Skeletal muscle satellite cell (primary cell): ENCODE data around the gene WDR81.

Source experiments
- H3K27me3 ChIP-seq: 2 replicates; pipeline ENCODE4 v1.7.0; 2013; ENCODE audit warnings: low read length; ENCODE audit not compliant: control insufficient read depth, insufficient read depth
- H3K36me3 ChIP-seq: 2 replicates; pipeline ENCODE4 v1.7.0; 2013; ENCODE audit warnings: mild to moderate bottlenecking, control low read depth, low read length; ENCODE audit not compliant: insufficient read depth
- H3K4me1 ChIP-seq: 2 replicates; pipeline ENCODE4 v1.7.0; 2013; ENCODE audit warnings: low read length; ENCODE audit not compliant: control insufficient read depth, insufficient read depth
- H3K4me2 ChIP-seq: 2 replicates; pipeline ENCODE4 v1.7.0; 2013; ENCODE audit warnings: mild to moderate bottlenecking, low read length
- H3K4me3 ChIP-seq: 2 replicates; pipeline ENCODE4 v1.7.0; 2013; ENCODE audit warnings: low read length
- H3K9ac ChIP-seq: 2 replicates; pipeline ENCODE4 v1.7.0; 2013; ENCODE audit warnings: mild to moderate bottlenecking, low read depth, low read length, moderate library complexity
- H3K9me3 ChIP-seq: replicated peaks from 2 replicates; pipeline ENCODE4 v1.7.0; 2013; ENCODE audit warnings: mild to moderate bottlenecking, control low read depth, low read length

Gene WDR81

DNA sequence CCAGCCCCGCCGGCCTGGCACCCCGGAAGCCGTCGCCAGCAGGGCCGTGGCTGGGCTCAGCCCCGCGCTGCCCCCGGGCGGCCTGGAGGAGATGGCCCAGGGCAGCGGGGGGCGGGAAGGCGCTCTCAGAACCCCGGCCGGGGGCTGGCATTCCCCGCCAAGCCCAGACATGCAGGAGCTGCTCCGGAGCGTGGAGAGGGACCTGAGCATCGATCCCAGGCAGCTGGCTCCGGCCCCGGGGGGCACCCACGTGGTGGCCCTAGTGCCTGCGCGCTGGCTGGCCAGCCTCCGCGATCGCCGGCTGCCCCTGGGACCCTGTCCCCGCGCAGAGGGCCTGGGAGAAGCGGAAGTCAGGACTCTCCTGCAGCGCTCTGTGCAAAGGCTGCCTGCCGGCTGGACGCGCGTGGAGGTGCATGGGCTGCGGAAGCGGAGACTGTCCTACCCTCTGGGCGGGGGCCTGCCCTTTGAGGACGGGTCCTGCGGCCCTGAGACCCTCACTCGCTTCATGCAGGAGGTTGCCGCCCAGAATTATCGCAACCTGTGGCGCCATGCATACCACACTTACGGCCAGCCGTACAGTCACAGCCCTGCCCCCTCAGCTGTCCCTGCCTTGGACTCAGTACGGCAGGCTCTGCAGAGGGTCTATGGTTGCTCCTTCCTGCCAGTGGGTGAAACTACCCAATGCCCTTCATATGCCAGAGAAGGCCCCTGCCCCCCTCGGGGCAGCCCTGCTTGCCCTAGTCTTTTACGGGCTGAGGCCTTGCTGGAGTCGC is 551 bp downstream of the WDR81 start:
- H3K36me3 ChIP-seq: peaks cover 26% of the 10 kb centered on the region
- peak overlapping the region; percentile 99 for H3K4me2 ChIP-seq
- H3K4me1 ChIP-seq: peaks cover 39% of the 10 kb centered on the region
- no peaks in the 10 kb centered on the region for H3K9me3 ChIP-seq
- no peaks in the 10 kb centered on the region for H3K27me3 ChIP-seq
- peak overlapping the region; percentile 79 for H3K4me3 ChIP-seq
- peak overlapping the region; percentile 85 for H3K9ac ChIP-seq

DNA sequence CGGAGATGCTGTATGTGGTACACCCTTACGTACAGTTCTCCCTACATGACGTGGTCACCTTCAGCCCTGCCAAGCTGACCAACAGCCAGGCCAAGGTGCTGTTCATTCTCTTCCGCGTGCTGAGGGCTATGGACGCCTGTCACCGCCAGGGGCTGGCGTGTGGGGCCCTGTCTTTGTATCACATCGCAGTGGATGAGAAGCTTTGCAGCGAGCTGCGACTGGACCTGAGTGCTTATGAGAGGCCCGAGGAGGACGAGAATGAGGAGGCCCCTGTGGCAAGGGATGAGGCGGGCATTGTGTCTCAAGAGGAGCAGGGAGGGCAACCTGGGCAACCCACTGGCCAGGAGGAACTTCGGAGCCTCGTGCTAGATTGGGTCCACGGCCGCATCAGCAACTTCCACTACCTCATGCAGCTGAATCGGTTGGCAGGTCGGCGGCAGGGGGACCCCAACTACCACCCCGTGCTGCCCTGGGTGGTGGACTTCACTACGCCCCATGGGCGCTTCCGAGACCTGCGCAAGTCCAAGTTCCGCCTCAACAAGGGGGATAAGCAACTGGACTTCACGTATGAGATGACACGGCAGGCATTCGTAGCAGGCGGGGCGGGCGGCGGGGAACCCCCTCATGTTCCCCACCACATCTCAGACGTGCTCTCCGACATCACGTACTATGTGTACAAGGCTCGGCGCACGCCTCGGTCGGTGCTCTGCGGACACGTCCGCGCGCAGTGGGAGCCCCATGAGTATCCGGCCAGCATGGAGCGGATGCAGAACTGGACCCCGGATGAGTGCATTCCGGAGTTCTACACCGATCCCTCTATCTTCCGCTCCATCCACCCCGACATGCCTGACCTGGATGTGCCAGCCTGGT is 1.4 kb downstream of the WDR81 start:
- Histone ChIP-seq H3K9ac (no peak overlapping the region), H3K4me1 (peaks cover 44% of the 10 kb centered on the region), H3K4me3 (peak overlapping the region; percentile 79)

DNA sequence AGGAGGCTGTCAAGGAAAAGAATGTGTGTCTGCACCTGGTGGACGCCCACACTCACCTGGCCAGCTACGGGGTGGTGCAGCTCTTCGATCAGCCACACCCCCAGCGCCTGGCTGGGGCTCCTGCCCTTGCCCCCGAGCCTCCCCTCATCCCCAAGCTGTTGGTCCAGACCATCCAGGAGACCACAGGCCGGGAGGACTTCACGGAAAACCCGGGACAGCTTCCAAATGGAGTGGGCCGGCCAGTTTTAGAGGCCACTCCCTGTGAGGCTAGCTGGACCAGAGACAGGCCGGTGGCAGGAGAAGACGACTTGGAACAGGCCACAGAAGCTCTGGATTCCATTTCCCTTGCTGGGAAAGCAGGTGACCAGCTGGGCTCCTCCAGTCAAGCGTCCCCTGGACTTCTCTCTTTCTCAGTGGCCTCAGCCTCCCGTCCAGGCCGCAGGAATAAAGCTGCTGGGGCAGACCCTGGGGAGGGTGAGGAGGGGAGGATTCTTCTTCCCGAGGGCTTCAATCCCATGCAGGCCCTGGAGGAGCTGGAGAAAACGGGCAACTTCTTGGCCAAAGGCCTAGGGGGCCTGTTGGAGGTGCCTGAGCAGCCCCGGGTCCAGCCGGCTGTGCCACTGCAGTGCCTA is 2.2 kb downstream of the WDR81 start:
- no peaks in the 10 kb centered on the region for H3K9me3 ChIP-seq
- H3K4me1 ChIP-seq: peaks cover 52% of the 10 kb centered on the region
- peak overlapping the region; percentile 99 for H3K4me2 ChIP-seq
- H3K9ac ChIP-seq: no peak overlapping the region
- H3K36me3 ChIP-seq: peaks cover 26% of the 10 kb centered on the region
- H3K4me3 ChIP-seq: no peak overlapping the region
- H3K27me3 ChIP-seq: no peaks in the 10 kb centered on the region

More for the DNA sequence above, 1.4 kb downstream of the WDR81 start:
- H3K27me3 ChIP-seq: no peaks in the 10 kb centered on the region
- no peaks in the 10 kb centered on the region for H3K9me3 ChIP-seq
- H3K36me3 ChIP-seq: peaks cover 26% of the 10 kb centered on the region
- peak overlapping the region; percentile 99 for H3K4me2 ChIP-seq

DNA sequence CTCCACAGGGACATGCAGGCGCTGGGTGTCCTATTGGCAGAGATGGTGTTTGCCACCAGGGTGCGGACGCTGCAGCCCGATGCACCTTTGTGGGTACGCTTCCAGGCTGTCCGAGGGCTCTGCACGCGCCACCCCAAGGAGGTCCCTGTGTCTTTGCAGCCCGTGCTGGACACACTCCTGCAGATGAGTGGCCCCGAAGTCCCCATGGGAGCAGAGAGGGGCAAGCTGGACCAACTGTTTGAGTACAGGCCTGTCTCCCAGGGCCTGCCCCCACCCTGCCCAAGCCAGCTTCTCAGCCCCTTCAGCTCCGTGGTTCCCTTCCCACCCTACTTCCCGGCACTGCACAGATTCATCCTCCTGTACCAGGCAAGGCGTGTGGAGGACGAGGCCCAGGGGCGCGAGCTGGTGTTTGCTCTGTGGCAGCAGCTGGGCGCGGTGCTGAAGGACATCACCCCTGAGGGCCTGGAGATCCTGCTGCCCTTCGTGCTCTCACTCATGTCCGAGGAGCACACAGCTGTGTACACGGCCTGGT is 2.8 kb downstream of the WDR81 start:
- H3K36me3 ChIP-seq: peaks cover 28% of the 10 kb centered on the region
- H3K9me3 ChIP-seq: no peaks in the 10 kb centered on the region
- peaks cover 52% of the 10 kb centered on the region for H3K4me1 ChIP-seq
- H3K27me3 ChIP-seq: no peaks in the 10 kb centered on the region
- H3K9ac ChIP-seq: no peak overlapping the region
- H3K4me2 ChIP-seq: no peak overlapping the region
- H3K4me3 ChIP-seq: no peak overlapping the region

DNA sequence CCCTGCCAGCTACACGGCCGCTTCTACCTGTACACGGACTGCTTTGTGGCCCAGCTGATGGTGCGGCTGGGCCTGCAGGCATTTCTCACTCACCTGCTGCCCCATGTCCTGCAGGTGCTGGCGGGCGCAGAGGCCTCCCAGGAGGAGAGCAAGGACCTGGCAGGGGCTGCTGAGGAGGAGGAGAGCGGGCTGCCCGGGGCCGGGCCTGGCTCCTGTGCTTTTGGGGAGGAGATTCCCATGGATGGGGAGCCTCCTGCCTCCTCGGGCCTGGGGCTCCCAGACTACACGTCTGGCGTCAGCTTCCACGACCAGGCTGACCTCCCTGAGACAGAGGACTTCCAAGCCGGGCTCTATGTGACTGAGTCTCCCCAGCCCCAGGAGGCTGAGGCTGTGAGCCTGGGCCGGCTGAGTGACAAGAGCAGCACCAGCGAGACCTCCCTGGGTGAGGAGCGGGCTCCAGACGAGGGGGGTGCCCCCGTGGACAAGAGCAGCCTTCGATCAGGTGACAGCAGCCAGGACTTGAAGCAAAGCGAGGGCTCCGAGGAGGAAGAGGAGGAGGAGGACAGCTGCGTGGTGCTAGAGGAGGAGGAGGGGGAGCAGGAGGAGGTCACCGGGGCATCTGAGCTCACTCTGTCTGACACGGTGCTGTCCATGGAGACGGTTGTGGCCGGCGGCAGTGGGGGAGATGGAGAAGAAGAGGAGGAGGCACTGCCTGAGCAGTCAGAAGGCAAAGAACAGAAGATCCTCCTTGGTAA is 3.5 kb downstream of the WDR81 start:
- H3K9ac ChIP-seq: no peak overlapping the region
- H3K27me3 ChIP-seq: no peaks in the 10 kb centered on the region
- H3K4me2 ChIP-seq: no peak overlapping the region
- peaks cover 49% of the 10 kb centered on the region for H3K4me1 ChIP-seq
- H3K4me3 ChIP-seq: no peak overlapping the region
- no peaks in the 10 kb centered on the region for H3K9me3 ChIP-seq
- H3K36me3 ChIP-seq: peaks cover 34% of the 10 kb centered on the region

DNA sequence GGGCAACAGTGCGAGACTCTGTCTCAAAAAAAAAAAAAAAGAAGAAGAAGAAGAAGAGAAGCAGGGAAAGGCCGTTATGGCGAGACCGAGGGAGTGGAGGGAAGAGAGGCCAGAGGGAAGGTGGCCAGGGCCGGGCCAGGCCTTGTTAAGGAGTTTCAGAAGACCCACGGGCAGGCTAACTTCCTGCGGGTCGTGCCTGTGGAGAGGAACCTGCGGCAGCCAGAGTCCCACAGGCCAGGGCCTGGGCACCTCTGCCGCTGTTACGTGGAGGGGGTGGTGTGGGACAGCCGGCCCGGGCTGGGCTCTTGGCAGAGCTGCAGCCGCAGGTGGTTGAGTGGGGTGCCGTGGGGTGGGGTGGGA is 5.4 kb downstream of the WDR81 start:
- Histone ChIP-seq H3K27me3 (no peaks in the 10 kb centered on the region), H3K4me3 (peak overlapping the region; percentile 41), H3K4me1 (peaks cover 37% of the 10 kb centered on the region), H3K4me2 (peak overlapping the region; percentile 70), H3K9ac (peak overlapping the region; percentile 37), H3K9me3 (no peaks in the 10 kb centered on the region), H3K36me3 (peaks cover 41% of the 10 kb centered on the region)

DNA sequence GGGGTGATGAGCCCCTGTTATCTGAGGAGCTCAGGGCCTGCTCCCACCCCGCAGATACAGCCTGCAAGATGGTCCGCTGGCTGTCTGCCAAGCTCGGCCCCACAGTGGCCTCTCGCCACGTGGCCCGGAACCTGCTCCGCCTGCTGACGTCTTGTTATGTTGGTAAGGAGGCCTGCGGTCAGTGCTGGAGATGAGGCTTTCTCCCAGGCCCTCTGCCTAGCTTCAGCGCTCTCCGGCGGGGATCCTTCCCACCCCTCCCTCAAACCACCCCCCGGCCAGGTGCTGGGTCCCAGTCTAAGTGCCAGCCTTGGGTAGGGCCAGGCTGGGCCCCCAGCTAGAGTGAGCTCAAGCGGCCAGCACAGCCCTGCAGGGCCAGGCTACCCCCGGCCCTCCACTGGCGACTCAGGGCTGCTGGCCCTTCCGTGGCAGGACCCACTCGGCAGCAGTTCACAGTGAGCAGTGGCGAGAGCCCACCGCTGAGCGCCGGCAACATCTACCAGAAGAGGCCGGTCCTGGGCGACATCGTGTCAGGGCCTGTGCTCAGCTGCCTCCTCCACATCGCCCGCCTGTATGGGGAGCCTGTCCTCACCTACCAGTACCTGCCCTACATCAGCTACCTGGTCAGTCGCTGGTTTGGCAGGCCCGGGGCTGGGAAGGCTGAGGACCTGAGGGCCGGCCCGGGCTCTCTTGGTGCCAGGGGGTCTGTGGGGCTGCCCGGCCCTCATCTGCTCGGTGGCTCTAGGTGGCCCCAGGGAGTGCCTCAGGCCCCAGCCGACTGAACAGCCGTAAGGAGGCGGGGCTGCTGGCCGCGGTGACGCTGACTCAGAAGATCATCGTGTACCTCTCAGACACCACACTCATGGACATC is 6.1 kb downstream of the WDR81 start:
- no peaks in the 10 kb centered on the region for H3K27me3 ChIP-seq
- H3K4me1 ChIP-seq: peaks cover 31% of the 10 kb centered on the region
- H3K9me3 ChIP-seq: no peaks in the 10 kb centered on the region
- peak overlapping the region; percentile 70 for H3K4me2 ChIP-seq
- H3K9ac ChIP-seq: peak overlapping the region; percentile 89
- H3K4me3 ChIP-seq: peak overlapping the region; percentile 55
- H3K36me3 ChIP-seq: peaks cover 41% of the 10 kb centered on the region

DNA sequence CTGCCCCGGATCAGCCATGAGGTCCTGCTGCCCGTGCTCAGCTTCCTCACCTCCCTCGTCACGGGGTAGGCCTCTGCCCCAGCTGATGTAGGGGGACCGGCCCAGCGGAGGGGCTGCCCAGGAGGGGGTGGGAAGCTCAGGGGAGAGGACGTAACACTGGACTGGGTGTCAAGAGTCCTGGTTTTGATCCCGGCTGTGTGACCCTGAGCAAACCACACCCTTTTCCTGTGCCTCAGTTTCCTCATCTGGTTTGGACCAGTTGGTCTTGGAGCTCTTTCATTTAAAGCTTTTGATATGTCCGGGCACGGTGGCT is 6.6 kb downstream of the WDR81 start:
- Histone ChIP-seq H3K36me3 (peaks cover 36% of the 10 kb centered on the region), H3K9ac (peak overlapping the region; percentile 89)

DNA sequence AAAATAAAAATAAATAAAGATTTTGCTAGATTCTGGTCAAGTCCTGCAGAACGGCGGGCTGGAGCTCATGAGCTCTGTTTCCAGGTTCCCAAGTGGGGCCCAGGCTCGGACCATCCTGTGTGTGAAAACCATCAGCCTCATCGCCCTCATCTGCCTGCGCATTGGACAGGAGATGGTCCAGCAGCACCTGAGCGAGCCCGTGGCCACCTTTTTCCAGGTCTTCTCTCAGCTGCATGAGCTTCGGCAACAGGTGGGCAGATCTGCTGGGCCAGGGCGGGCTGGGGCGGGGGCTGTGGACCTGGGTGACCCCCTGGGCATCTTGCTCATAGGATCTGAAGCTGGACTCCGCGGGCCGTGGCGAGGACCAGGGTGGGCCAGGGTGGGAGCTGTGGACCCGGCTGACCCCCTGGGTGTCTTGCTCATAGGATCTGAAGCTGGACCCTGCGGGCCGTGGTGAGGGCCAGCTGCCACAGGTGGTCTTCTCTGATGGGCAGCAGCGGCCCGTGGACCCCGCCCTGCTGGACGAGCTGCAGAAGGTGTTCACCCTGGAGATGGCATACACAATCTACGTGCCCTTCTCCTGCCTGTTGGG is 7.8 kb downstream of the WDR81 start:
- no peak overlapping the region for H3K4me3 ChIP-seq
- no peak overlapping the region for H3K9ac ChIP-seq
- peaks cover 31% of the 10 kb centered on the region for H3K4me1 ChIP-seq
- H3K36me3 ChIP-seq: peaks cover 33% of the 10 kb centered on the region
- H3K4me2 ChIP-seq: no peak overlapping the region
- H3K27me3 ChIP-seq: no peaks in the 10 kb centered on the region
- no peaks in the 10 kb centered on the region for H3K9me3 ChIP-seq

More for the DNA sequence above, 6.6 kb downstream of the WDR81 start:
- Histone ChIP-seq H3K4me2 (peak overlapping the region; percentile 40), H3K4me3 (no peak overlapping the region), H3K4me1 (peaks cover 30% of the 10 kb centered on the region), H3K27me3 (no peaks in the 10 kb centered on the region), H3K9me3 (no peaks in the 10 kb centered on the region)

DNA sequence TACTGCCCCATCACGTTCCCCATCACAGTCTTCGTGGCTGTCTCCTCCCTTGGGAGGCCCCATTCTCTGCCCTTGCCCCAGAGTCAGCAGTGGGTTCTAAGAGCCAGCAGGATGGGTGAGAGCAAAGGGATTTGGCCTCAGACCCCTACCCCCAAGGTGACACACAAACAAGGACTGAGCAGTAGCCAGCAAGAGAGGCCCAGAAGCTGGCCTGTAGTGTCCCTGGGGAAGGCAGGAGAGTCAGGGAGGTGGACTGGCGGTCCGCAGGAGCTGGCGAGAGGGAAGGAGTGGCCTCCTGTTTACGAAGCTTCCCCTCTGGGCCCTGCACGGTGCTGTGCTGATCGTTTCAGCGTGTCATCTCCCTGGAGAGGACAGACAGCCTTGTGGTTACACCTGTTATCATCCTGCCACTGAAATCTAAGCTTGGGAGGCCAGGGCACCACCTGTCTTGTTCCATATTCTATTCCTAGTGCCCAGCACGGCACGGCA is 8.4 kb downstream of the WDR81 start:
- Histone ChIP-seq H3K4me3 (no peak overlapping the region), H3K27me3 (no peaks in the 10 kb centered on the region), H3K36me3 (peaks cover 33% of the 10 kb centered on the region), H3K9me3 (no peaks in the 10 kb centered on the region), H3K4me1 (peaks cover 31% of the 10 kb centered on the region), H3K4me2 (no peak overlapping the region), H3K9ac (no peak overlapping the region)
